Keratinocyte (primary cell): ENCODE results near the gene SEC14L1. TPM values are rescaled to one million over a fixed set of nuclear protein-coding genes. Genes with fewer than 3 reads are reported as not detected.

Experiments used
- DNase-seq: peaks from one replicate; pipeline ENCODE4 v3.0.0-alpha.2; 2011; ENCODE audit warnings: low read depth, missing footprints, low spot score
- FAIRE-seq: peaks from 2 replicates; lab custom pipeline; 2011; peaks lifted over from hg19 to GRCh38; lab: Jason Lieb, UNC
- H2AFZ ChIP-seq: 2 replicates; pipeline ENCODE4 v1.6.0; 2012; ENCODE audit warnings: low read length, control low read depth, inconsistent platforms; ENCODE audit not compliant: control insufficient read depth
- H3K27ac ChIP-seq: 2 replicates; pipeline ENCODE4 v1.5.1; 2011; ENCODE audit warnings: low read length; ENCODE audit not compliant: control insufficient read depth, insufficient read depth
- H3K27me3 ChIP-seq: 3 replicates; pipeline ENCODE4 v1.6.0; 2011; ENCODE audit warnings: low read length; ENCODE audit not compliant: control insufficient read depth, insufficient read depth; ENCODE audit errors: extremely low read depth
- H3K36me3 ChIP-seq, 2 experiments: 2 replicates in 1 of 2; 3 replicates in 1 of 2; pipeline ENCODE4 v1.5.1; 2011; ENCODE audit warnings: low read length in 2 of 2, mild to moderate bottlenecking in 1 of 2; ENCODE audit not compliant: control insufficient read depth in 2 of 2, insufficient read depth in 2 of 2; ENCODE audit errors: extremely low read depth in 1 of 2
- H3K4me1 ChIP-seq: 3 replicates; pipeline ENCODE4 v1.5.1; 2011; ENCODE audit warnings: low read length; ENCODE audit not compliant: control insufficient read depth, insufficient read depth; ENCODE audit errors: extremely low read depth
- H3K4me2 ChIP-seq: 3 replicates; pipeline ENCODE4 v1.6.0; 2011; ENCODE audit warnings: low read depth, low read length; ENCODE audit not compliant: control insufficient read depth, insufficient read depth; ENCODE audit errors: extremely low read depth
- H3K4me3 ChIP-seq, 3 experiments: fragments of 200-600 bp in 1 of 3; sonication (generic) in 1 of 3; 2 replicates in 2 of 3; 3 replicates in 1 of 3; pipeline ENCODE4 v1.5.1; 2011 to 2016; ENCODE audit warnings: low read length in 3 of 3, mild to moderate bottlenecking in 3 of 3, control low read depth in 2 of 3, inconsistent platforms in 1 of 3, low read depth in 1 of 3, mixed read lengths in 1 of 3, mixed run types in 1 of 3, moderate library complexity in 1 of 3; ENCODE audit not compliant: control insufficient read depth in 2 of 3, insufficient read depth in 2 of 3; ENCODE audit errors: extremely low read depth in 1 of 3
- H3K79me2 ChIP-seq: 2 replicates; pipeline ENCODE4 v1.6.0; 2012; ENCODE audit warnings: low read length; ENCODE audit not compliant: control insufficient read depth, insufficient read depth
- H3K9ac ChIP-seq: 3 replicates; pipeline ENCODE4 v1.6.0; 2011; ENCODE audit warnings: low read length; ENCODE audit not compliant: control insufficient read depth, insufficient read depth; ENCODE audit errors: extremely low read depth
- H3K9me1 ChIP-seq: 3 replicates; pipeline ENCODE4 v1.6.0; 2011; ENCODE audit warnings: low read length; ENCODE audit not compliant: control insufficient read depth, insufficient read depth; ENCODE audit errors: extremely low read depth
- H3K9me3 ChIP-seq: 2 replicates; pipeline ENCODE4 v1.5.1; 2012; ENCODE audit warnings: low read depth, low read length; ENCODE audit not compliant: control insufficient read depth
- H4K20me1 ChIP-seq: 3 replicates; pipeline ENCODE4 v1.6.0; 2011; ENCODE audit warnings: low read length; ENCODE audit not compliant: control insufficient read depth, insufficient read depth; ENCODE audit errors: extremely low read depth
- EZH2 ChIP-seq: IDR thresholded peaks from one replicate; pipeline ENCODE4 v1.6.1; 2012; ENCODE audit warnings: inconsistent platforms, mild to moderate bottlenecking, low read length, moderate library complexity
- dilution Hi-C: fragments of 300-500 bp; cut with MboI; formaldehyde crosslinking; loops from one replicate; pipeline ENCODE4 v1.7.0; 2020; ENCODE audit warnings: low sequenced_read_pairs; ENCODE audit not compliant: extremely low pct_ligation_motif_present
- polyA plus RNA-seq, 5 experiments: library from polyadenylated mRNA; depleted of rRNA in 3 of 5; stranded (reverse) in 3 of 5; stranded (forward) in 1 of 5; unstranded in 1 of 5; fragments of >200 nt; gene quantifications; 1 replicate in 1 of 5; 2 replicates in 3 of 5; 3 replicates in 1 of 5; pipeline versions ENCODE4 v1.2.1 to v1.2.3, GENCODE V29; 2011 to 2012; ENCODE audit warnings: missing spikeins in 2 of 5, low read depth in 1 of 5, low replicate concordance in 1 of 5
- TF ChIP-seq, protein P1 (sequence below), 3 experiments: IDR thresholded peaks in 1 of 3; conservative IDR thresholded peaks in 1 of 3; optimal IDR thresholded peaks in 1 of 3; 2 replicates in 2 of 3; 3 replicates in 1 of 3; pipeline versions ENCODE3 to v1.5.1; 2011; ENCODE audit warnings: low read length in 3 of 3, mild to moderate bottlenecking in 3 of 3, moderate library complexity in 2 of 3, control low read depth in 1 of 3, inconsistent platforms in 1 of 3; ENCODE audit not compliant: insufficient read depth in 2 of 3; ENCODE audit errors: extremely low read depth in 1 of 3

SEC14L1 gene
- polyA plus RNA-seq, 1 donor (not counting 4 experiments of a cell fraction or from before 2014, with no cell fraction given) = 35.6 TPM

DNA sequence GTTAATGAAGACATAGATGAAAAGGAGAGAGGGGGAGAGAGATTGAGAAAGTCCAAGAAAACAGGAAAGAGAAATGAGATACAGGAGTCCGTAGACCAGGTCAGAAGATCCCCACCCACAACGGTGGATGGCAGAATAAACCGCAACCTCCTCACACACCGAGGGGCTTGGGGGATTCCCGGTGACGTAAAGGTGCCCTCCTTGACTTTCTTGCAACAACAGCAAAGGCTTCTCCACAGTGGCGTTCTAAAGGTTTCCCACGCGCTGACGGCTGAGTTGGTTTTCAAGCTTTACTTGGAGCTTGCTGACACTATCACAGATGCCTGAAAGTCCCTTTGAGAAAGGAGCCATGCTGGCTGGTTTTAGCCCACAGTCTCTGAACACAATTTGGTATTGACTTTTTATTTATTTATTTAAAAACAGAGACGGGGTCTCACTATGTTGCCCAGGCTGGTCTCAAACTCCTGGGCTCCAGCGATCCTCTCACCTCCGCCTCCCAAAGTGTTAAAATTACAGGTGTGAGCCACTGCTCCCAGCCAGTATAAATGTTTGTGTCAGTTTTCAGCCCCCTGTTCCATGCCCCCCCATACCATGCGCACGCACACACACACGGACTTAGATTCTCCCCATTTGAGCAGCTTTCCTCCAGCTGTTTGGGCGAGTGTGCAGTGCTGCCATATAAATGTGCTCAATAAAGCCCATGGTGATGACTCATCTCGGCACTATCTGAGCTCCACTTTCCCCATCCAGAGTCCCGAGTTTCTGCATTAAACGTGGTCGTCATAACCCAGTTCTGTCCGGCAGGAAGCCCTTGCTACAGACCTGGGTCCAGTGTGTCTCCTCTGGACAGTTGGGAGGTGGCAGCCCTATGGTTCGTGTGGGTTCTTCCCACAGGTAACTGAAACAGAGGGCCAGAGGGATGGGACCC is 33.0 kb upstream of the SEC14L1 start:
- Histone ChIP-seq H3K4me2 (no peak overlapping the region), H3K4me3 (no peak overlapping the region), H3K4me1 (peaks cover 2% of the 10 kb centered on the region), H3K27me3 (no peaks in the 10 kb centered on the region), H3K9me3 (no peaks in the 10 kb centered on the region), H3K27ac (no peak overlapping the region), H3K79me2 (no peaks in the 10 kb centered on the region), H4K20me1 (no peaks in the 10 kb centered on the region), H3K9me1 (no peaks in the 10 kb centered on the region), H3K9ac (no peak overlapping the region), H3K36me3 (no peaks in the 10 kb centered on the region), H2AFZ (no peak overlapping the region)
- DNase-seq (no peak), FAIRE-seq (no peak)
- dilution Hi-C loops = no loop called here
- TF ChIP-seq, protein P1, sequence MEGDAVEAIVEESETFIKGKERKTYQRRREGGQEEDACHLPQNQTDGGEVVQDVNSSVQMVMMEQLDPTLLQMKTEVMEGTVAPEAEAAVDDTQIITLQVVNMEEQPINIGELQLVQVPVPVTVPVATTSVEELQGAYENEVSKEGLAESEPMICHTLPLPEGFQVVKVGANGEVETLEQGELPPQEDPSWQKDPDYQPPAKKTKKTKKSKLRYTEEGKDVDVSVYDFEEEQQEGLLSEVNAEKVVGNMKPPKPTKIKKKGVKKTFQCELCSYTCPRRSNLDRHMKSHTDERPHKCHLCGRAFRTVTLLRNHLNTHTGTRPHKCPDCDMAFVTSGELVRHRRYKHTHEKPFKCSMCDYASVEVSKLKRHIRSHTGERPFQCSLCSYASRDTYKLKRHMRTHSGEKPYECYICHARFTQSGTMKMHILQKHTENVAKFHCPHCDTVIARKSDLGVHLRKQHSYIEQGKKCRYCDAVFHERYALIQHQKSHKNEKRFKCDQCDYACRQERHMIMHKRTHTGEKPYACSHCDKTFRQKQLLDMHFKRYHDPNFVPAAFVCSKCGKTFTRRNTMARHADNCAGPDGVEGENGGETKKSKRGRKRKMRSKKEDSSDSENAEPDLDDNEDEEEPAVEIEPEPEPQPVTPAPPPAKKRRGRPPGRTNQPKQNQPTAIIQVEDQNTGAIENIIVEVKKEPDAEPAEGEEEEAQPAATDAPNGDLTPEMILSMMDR (optimal IDR thresholded peaks at IDR 0.05 in 1 of 3, IDR thresholded peaks at IDR 0.05 in 1 of 3, conservative IDR thresholded peaks at IDR 0.05 in 1 of 3; ENCODE audit: extremely low read depth in 1 of 3, insufficient read depth in 2 of 3, low read length in 3 of 3) = no peak
- TF ChIP-seq EZH2 = no peak

DNA sequence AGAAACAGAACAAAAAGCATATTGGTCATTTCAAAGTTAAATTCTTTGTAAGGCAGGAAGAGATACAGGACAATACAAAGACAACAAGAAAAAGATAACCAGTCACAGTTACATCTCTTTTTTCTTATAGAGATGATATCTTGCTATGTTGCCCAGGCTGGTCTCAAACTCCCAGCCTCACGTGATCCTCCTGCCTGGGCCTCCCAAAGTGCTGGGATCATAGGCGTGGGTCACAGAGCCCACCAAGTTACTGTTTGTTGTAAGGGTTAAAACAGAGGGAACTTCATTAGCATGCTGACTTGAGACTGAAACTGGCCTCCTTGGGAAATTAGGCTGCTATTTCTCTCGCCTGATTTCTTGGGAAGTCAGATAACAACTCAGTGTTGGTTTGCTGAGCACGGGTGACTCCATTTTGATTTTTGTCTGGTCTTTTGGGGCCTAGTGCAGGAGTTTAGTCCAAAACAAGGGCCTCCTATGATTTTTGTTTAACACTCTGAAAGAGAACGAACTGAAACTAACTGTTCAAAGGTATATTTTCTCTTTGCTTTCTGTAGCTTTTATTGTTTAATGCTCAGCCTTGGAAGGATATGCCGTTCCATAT is 31.5 kb upstream of the SEC14L1 start:
- Histone ChIP-seq H3K4me2 (no peak overlapping the region), H3K79me2 (no peaks in the 10 kb centered on the region), H3K4me1 (no peaks in the 10 kb centered on the region), H3K9me3 (no peaks in the 10 kb centered on the region), H3K36me3 (no peaks in the 10 kb centered on the region), H2AFZ (no peak overlapping the region), H3K27ac (no peak overlapping the region), H3K9me1 (no peaks in the 10 kb centered on the region), H4K20me1 (no peaks in the 10 kb centered on the region), H3K27me3 (no peaks in the 10 kb centered on the region), H3K9ac (no peak overlapping the region), H3K4me3 (no peak overlapping the region)
- DNase-seq (no peak), FAIRE-seq (no peak)
- dilution Hi-C loops = no loop called here
- TF ChIP-seq, protein P1 (optimal IDR thresholded peaks at IDR 0.05 in 1 of 3, IDR thresholded peaks at IDR 0.05 in 1 of 3, conservative IDR thresholded peaks at IDR 0.05 in 1 of 3; ENCODE audit: extremely low read depth in 1 of 3, insufficient read depth in 2 of 3, low read length in 3 of 3) = no peak
- no peak for TF ChIP-seq EZH2
